A549 (cell line): ENCODE measurements around the gene ABCC2. TPM values are rescaled to one million over a fixed set of nuclear protein-coding genes. Genes with fewer than 3 reads are reported as not detected.

Experiments
- ATAC-seq, 2 experiments: fragments of 200-7000 bp in 1 of 2; fragments of >200 bp in 1 of 2; cut with Nextera tagmentation in 1 of 2; cut with Tn5 transposase in 1 of 2; 3 replicates each; pipeline versions ENCODE4 v1.8.0 to v1.9.1; 2018 to 2020; ENCODE audit warnings: mild to moderate bottlenecking in 1 of 2, moderate library complexity in 1 of 2
- CTCF ChIA-PET: fragments of 300-600 bp; sonication (Branson Sonifier 250); formaldehyde crosslinking; extraction: SDS; loops from one replicate; lab custom pipeline; 2021; ENCODE audit warnings: antibody characterized with exemption, inconsistent platforms; lab: Yijun Ruan, JAX
- POLR2A ChIA-PET: fragments of 350-600 bp; formaldehyde crosslinking; extraction: SDS; loops from one replicate; lab custom pipeline; 2021; ENCODE audit warnings: antibody characterized with exemption, inconsistent platforms; lab: Yijun Ruan, JAX
- DNase-seq, 2 experiments: peaks; one replicate each; pipeline versions ENCODE4 v3.0.0 to v3.0.0-alpha.2; 2011 to 2016; ENCODE audit warnings: low read depth in 1 of 2, low spot score in 1 of 2
- FAIRE-seq: peaks from 2 replicates; lab custom pipeline; 2011; peaks lifted over from hg19 to GRCh38; lab: Jason Lieb, UNC
- H3K27ac ChIP-seq, 2 experiments: fragments of >200 bp; sonication (Bioruptor Twin); formaldehyde crosslinking; 3 replicates each; pipeline ENCODE4 v1.5.1; 2016 to 2017
- H3K4me1 ChIP-seq: fragments of >200 bp; sonication (Bioruptor Twin); formaldehyde crosslinking; 3 replicates; pipeline ENCODE4 v1.6.1; 2016
- H3K4me2 ChIP-seq: fragments of >200 bp; sonication (Bioruptor Twin); formaldehyde crosslinking; 3 replicates; pipeline ENCODE4 v1.6.1; 2016
- H3K4me3 ChIP-seq: fragments of >200 bp; sonication (Bioruptor Twin); formaldehyde crosslinking; 3 replicates; pipeline ENCODE4 v1.5.1; 2016
- H3K9me3 ChIP-seq: fragments of >200 bp; sonication (Bioruptor Twin); formaldehyde crosslinking; 3 replicates; pipeline ENCODE4 v1.6.1; 2016
- CBX8 ChIP-seq: fragments of 200-600 bp; sonication (generic); IDR thresholded peaks from 2 replicates; pipeline ENCODE4 v1.6.1; 2016
- CEBPB ChIP-seq, 2 experiments: fragments of >200 bp in 1 of 2; sonication (Bioruptor Twin) in 1 of 2; formaldehyde crosslinking in 1 of 2; IDR thresholded peaks; 2 replicates each; pipeline ENCODE4 v1.6.1; 2012 to 2016
- CHD2 ChIP-seq: fragments of 150-350 bp; IDR thresholded peaks from 2 replicates; pipeline ENCODE4 v1.6.1; 2014; ENCODE audit warnings: low read length; ENCODE audit not compliant: partially characterized antibody
- ESRRA ChIP-seq: fragments of 150-350 bp; IDR thresholded peaks from 2 replicates; pipeline ENCODE4 v1.6.1; 2014; ENCODE audit warnings: mild to moderate bottlenecking, low read length, borderline replicate concordance
- GATA3 ChIP-seq: IDR thresholded peaks from 2 replicates; pipeline ENCODE4 v1.6.1; 2012; ENCODE audit warnings: borderline replicate concordance
- HES2 ChIP-seq: fragments of >200 bp; sonication (Bioruptor Twin); formaldehyde crosslinking; IDR thresholded peaks from 2 replicates; pipeline ENCODE4 v1.6.1; 2016
- HOXA7 ChIP-seq: fragments of 250-450 bp; sonication (Bioruptor Pico); IDR thresholded peaks from 2 replicates; pipeline ENCODE4 v1.5.0; 2020; ENCODE audit warnings: mild to moderate bottlenecking, moderate library complexity
- HOXB13 ChIP-seq: fragments of 250-450 bp; sonication (Bioruptor Pico); IDR thresholded peaks from 2 replicates; pipeline ENCODE4 v1.5.0; 2020; ENCODE audit warnings: low read depth, mild to moderate bottlenecking, moderate library complexity
- HOXB5 ChIP-seq: fragments of 250-450 bp; sonication (Bioruptor Pico); IDR thresholded peaks from 2 replicates; pipeline ENCODE4 v1.5.0; 2020; ENCODE audit warnings: mild to moderate bottlenecking, moderate library complexity
- JUNB ChIP-seq: fragments of >200 bp; sonication (Bioruptor Twin); formaldehyde crosslinking; IDR thresholded peaks from 2 replicates; pipeline ENCODE4 v1.6.1; 2016
- KDM1A ChIP-seq: fragments of 200-600 bp; sonication (generic); IDR thresholded peaks from 2 replicates; pipeline ENCODE4 v1.6.1; 2016; ENCODE audit warnings: low read depth, mild to moderate bottlenecking
- MAFK ChIP-seq: fragments of 450-650 bp; IDR thresholded peaks from 2 replicates; pipeline ENCODE4 v1.6.1; 2014; ENCODE audit not compliant: partially characterized antibody
- MAZ ChIP-seq: fragments of 150-350 bp; IDR thresholded peaks from 2 replicates; pipeline ENCODE4 v1.6.1; 2014; ENCODE audit warnings: antibody characterized with exemption, low read depth, low read length, borderline replicate concordance
- NPAS2 ChIP-seq: fragments of 250-450 bp; sonication (Bioruptor Pico); IDR thresholded peaks from 2 replicates; pipeline ENCODE4 v1.8.0; 2022; ENCODE audit warnings: mild to moderate bottlenecking, moderate library complexity, borderline replicate concordance
- NR3C1 ChIP-seq: fragments of >200 bp; sonication (Bioruptor Twin); formaldehyde crosslinking; IDR thresholded peaks from 3 replicates; pipeline ENCODE4 v1.6.1; 2017
- PBX3 ChIP-seq: IDR thresholded peaks from 2 replicates; pipeline ENCODE4 v1.6.1; 2012
- POLR2AphosphoS2 ChIP-seq: conservative IDR thresholded peaks from 2 replicates; pipeline ENCODE4 v1.6.1; 2012; ENCODE audit warnings: low read length, improper control_type of control experiment, inconsistent platforms
- RARB ChIP-seq: fragments of 250-450 bp; sonication (Bioruptor Pico); IDR thresholded peaks from 2 replicates; pipeline ENCODE4 v1.8.0; 2021; ENCODE audit warnings: mild to moderate bottlenecking, moderate library complexity
- REST ChIP-seq: fragments of 200-600 bp; sonication (generic); IDR thresholded peaks from 2 replicates; pipeline ENCODE4 v1.6.1; 2016; ENCODE audit warnings: antibody characterized with exemption, mild to moderate bottlenecking, moderate library complexity
- RFX5 ChIP-seq: fragments of 450-650 bp; IDR thresholded peaks from 2 replicates; pipeline ENCODE4 v1.7.1; 2014; ENCODE audit warnings: antibody characterized with exemption, mild to moderate bottlenecking, moderate library complexity
- RNF2 ChIP-seq: fragments of 200-600 bp; sonication (generic); IDR thresholded peaks from 2 replicates; pipeline ENCODE4 v1.6.1; 2016; ENCODE audit warnings: low read depth, mild to moderate bottlenecking, antibody characterized with exemption, moderate library complexity, borderline replicate concordance
- TFCP2L1 ChIP-seq: fragments of 250-450 bp; sonication (Bioruptor Pico); IDR thresholded peaks from 2 replicates; pipeline ENCODE4 v1.5.0; 2021; ENCODE audit warnings: mild to moderate bottlenecking
- ZSCAN20 ChIP-seq: fragments of 250-450 bp; sonication (Bioruptor Pico); IDR thresholded peaks from 2 replicates; pipeline ENCODE4 v1.8.0; 2022; ENCODE audit warnings: mild to moderate bottlenecking, moderate library complexity
- WGBS: methylation state at CpG from one replicate; pipeline ENCODE4 v1.1.6; 2017; ENCODE audit errors: missing lambda C conversion rate; 5-methylcytosine and 5-hydroxymethylcytosine counted together
- polyA plus RNA-seq, 4 experiments: library from polyadenylated mRNA; depleted of rRNA in 3 of 4; stranded (reverse); fragments of >200 nt; fragmentation: RNase III in 1 of 4; extraction: RNeasy Plus Mini Kit Qiagen cat#74134 plus additional on column Dnase treatment in 1 of 4; gene quantifications; 2 replicates in 3 of 4; 3 replicates in 1 of 4; pipeline ENCODE4 v1.2.3, GENCODE V29; 2011 to 2017

Gene ABCC2
- polyA plus RNA-seq, 2 of the 4 experiments (the other 2 are of a cell fraction) = 192 to 369 TPM

- DNase-seq (peak in 1 of 2 experiments; percentile 47), ATAC-seq (0 out of 6 replicates have a peak, but pooled peaks of 1 of the 2 experiments have one; percentile 6), FAIRE-seq (no peak)
- 83% methylated on average over 11 of the region's 11 CpGs for WGBS
- H3K9me3 ChIP-seq = no peaks in the 10 kb centered on the region
- peaks cover 60% of the 10 kb centered on the region for H3K4me1 ChIP-seq
- POLR2A ChIA-PET = no interaction called here
- no peak for TF ChIP-seq NR3C1
- TF ChIP-seq POLR2AphosphoS2 = 0 out of 2 replicates have a peak, but pooled peaks have one; percentile 6
- no peak overlapping the region for H3K4me3 ChIP-seq
- peak overlapping the region; percentile 46; the same call in 1 of the 3 replicates for H3K4me2 ChIP-seq
- H3K27ac ChIP-seq = peak overlapping the region; percentile 0 to 10; a peak in 2 of 6 replicates
- CTCF ChIA-PET = interaction anchor here (0.6 to 12.5 kb wide), 8 partner anchors 6 to 273 kb away, joined by 3 to 139 read pairs (median 6); partner anchors contain the start of gene DNMBP
Observed at GRCh38 chr10:99850021-99850766, 67.8 kb downstream of the ABCC2 start.

DNA sequence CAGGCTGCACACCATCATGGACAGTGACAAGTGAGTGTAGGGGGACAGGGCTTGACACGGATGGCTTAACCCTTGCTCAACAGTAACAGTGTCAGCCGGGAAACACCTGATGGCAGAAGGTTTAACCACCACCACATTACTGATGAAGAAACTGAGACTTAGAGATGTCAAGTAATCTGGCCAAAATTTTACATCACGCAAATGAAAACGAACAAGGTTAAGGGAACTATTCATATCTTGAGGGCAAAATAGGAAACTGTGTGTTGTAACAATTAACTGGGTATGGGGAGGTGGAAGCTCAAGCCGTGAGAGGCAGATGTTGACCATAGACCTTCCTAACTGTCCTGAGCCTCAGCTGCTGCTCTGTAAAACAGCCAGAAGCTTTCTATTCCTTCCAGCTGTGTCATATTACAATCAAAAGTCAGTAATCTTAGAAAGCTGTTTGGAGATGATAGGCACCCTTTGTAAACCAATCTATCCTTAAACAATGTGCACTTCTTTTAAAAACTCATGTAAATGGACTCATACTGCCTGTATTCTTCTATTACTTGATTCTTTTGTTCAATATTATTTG is 68.4 kb downstream of the ABCC2 start:
- ChIA-PET CTCF (interaction anchor here (1.5 to 12.5 kb wide), 5 partner anchors 9 to 272 kb away, joined by 3 to 139 read pairs (median 7); partner anchors contain the start of gene DNMBP), POLR2A (no interaction called here)
- DNase-seq (no peak), FAIRE-seq (no peak), ATAC-seq (0 out of 6 replicates have a peak, but pooled peaks of 1 of the 2 experiments have one; percentile 10)
- Histone ChIP-seq H3K27ac (0 out of 6 replicates have a peak overlapping the region, but pooled peaks of 1 of the 2 experiments have one; percentile 0), H3K4me3 (no peak overlapping the region), H3K4me2 (no peak overlapping the region), H3K9me3 (no peaks in the 10 kb centered on the region), H3K4me1 (peaks cover 55% of the 10 kb centered on the region)
- 83% methylated on average over 5 of the region's 5 CpGs for WGBS
- no peak for TF ChIP-seq HOXB5 (CRISPR knock-in tag)
- no peak for TF ChIP-seq GATA3
- TF ChIP-seq ESRRA = no peak
- TF ChIP-seq RARB (CRISPR knock-in tag) = no peak
- no peak for TF ChIP-seq KDM1A
- no peak for TF ChIP-seq JUNB
- TF ChIP-seq HOXB13 (CRISPR knock-in tag) = no peak
- no peak for TF ChIP-seq MAZ
- TF ChIP-seq POLR2AphosphoS2 = no peak
- no peak for TF ChIP-seq CBX8
- no peak for TF ChIP-seq RFX5
- no peak for TF ChIP-seq PBX3
- TF ChIP-seq RNF2 = no peak
- no peak for TF ChIP-seq MAFK
- no peak for TF ChIP-seq CHD2
- TF ChIP-seq HES2 = no peak

DNA sequence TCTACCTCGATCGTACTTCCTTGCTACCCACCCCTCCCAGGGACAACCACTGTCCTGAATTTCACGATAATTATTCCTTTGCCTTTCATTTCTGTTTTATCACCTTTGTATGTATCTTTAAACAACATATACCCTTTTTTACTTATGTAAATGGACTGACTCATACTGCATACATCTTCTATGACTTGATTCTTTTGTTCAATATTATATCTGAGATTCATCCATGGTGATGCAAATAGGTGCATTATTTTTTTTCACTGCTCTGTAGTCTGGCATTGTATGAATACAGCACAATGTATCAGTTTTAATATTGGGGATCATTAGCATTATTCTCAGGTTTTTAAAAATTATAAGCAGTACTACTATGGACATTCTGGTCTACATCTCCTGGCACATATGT is 69.4 kb downstream of the ABCC2 start:
- FAIRE-seq (no peak), ATAC-seq (no peak), DNase-seq (no peak)
- no peak overlapping the region for H3K27ac ChIP-seq
- no peaks in the 10 kb centered on the region for H3K9me3 ChIP-seq
- ChIA-PET POLR2A (no interaction called here), CTCF (interaction anchor here (0.8 to 12.5 kb wide), 5 partner anchors 8 to 195 kb away, joined by 3 to 139 read pairs (median 7); partner anchors contain the start of gene DNMBP)
- TF ChIP-seq NR3C1 (no peak), ZSCAN20 (CRISPR knock-in tag) (no peak), REST (no peak), NPAS2 (CRISPR knock-in tag) (no peak), HOXA7 (no peak), TFCP2L1 (CRISPR knock-in tag) (no peak), CEBPB (IDR thresholded peaks at IDR 0.05) (no peak)
- peaks cover 49% of the 10 kb centered on the region for H3K4me1 ChIP-seq
- WGBS = 86% methylated on average over 3 of the region's 3 CpGs
- H3K4me3 ChIP-seq = no peak overlapping the region
- H3K4me2 ChIP-seq = no peak overlapping the region
